Neural cell (in vitro differentiated cells): Measurements from ENCODE around the gene COL15A1. TPM values are rescaled to one million over a fixed set of nuclear protein-coding genes. Genes with fewer than 3 reads are reported as not detected.

Experiments
- H2AFZ ChIP-seq: fragments of 200-600, 300-800 bp; sonication (generic), shearing (Covaris generic); 2 replicates; pipeline ENCODE4 v1.6.0; 2014; ENCODE audit warnings: low read depth, mild to moderate bottlenecking, antibody characterized with exemption, low read length, moderate library complexity
- H3F3A ChIP-seq: fragments of 200-600 bp; shearing (Covaris generic); 2 replicates; pipeline ENCODE4 v1.6.1; 2016; ENCODE audit warnings: mild to moderate bottlenecking, moderate library complexity, mixed read lengths, antibody characterized with exemption, low read length; ENCODE audit not compliant: insufficient read depth, poor library complexity, severe bottlenecking
- H3K27ac ChIP-seq: fragments of 200-600, 300-800 bp; sonication (generic), shearing (Covaris generic); 2 replicates; pipeline ENCODE4 v1.5.1; 2014; ENCODE audit warnings: mild to moderate bottlenecking, low read length, moderate library complexity
- H3K27me3 ChIP-seq: fragments of 300-800, 200-600 bp; sonication (generic), shearing (Covaris generic); 2 replicates; pipeline ENCODE4 v1.6.0; 2014; ENCODE audit warnings: mild to moderate bottlenecking, low read depth, low read length, moderate library complexity; ENCODE audit not compliant: insufficient read depth
- H3K36me3 ChIP-seq: fragments of 300-800, 200-600 bp; sonication (generic), shearing (Covaris generic); 2 replicates; pipeline ENCODE4 v1.5.1; 2014; ENCODE audit warnings: mild to moderate bottlenecking, antibody characterized with exemption, low read length, moderate library complexity; ENCODE audit not compliant: insufficient read depth
- H3K4me2 ChIP-seq: fragments of 300-800, 200-600 bp; sonication (generic), shearing (Covaris generic); 2 replicates; pipeline ENCODE4 v1.6.0; 2014; ENCODE audit warnings: mild to moderate bottlenecking, low read length
- H3K4me3 ChIP-seq: fragments of 300-800, 200-600 bp; sonication (generic), shearing (Covaris generic); 2 replicates; pipeline ENCODE4 v1.5.1; 2014; ENCODE audit warnings: mild to moderate bottlenecking, low read length, moderate library complexity
- H3K79me2 ChIP-seq: fragments of 200-600 bp; shearing (Covaris generic); replicated peaks from 2 replicates; pipeline ENCODE4 v1.6.0; 2014; ENCODE audit warnings: mild to moderate bottlenecking, low read length, moderate library complexity; ENCODE audit not compliant: insufficient read depth
- H3K9ac ChIP-seq: fragments of 300-800, 200-600 bp; sonication (generic), shearing (Covaris generic); 2 replicates; pipeline ENCODE4 v1.6.1; 2016; ENCODE audit warnings: mild to moderate bottlenecking, low read length, mixed read lengths
- H3K9me2 ChIP-seq: fragments of 200-600 bp; shearing (Covaris generic); 2 replicates; pipeline ENCODE4 v1.6.1; 2016; ENCODE audit warnings: mild to moderate bottlenecking, low read length, mixed read lengths; ENCODE audit not compliant: insufficient read depth
- H3K9me3 ChIP-seq: fragments of 200-600, 300-800 bp; sonication (generic), shearing (Covaris generic); 2 replicates; pipeline ENCODE4 v1.6.1; 2016; ENCODE audit warnings: mild to moderate bottlenecking, mixed run types, low read length, moderate library complexity, mixed read lengths
- H4K20me1 ChIP-seq: fragments of 200-600 bp; shearing (Covaris generic); 2 replicates; pipeline ENCODE4 v1.6.1; 2016; ENCODE audit warnings: mild to moderate bottlenecking, mixed run types; ENCODE audit not compliant: insufficient read depth
- CTCF ChIP-seq: fragments of 450-650 bp; IDR thresholded peaks from 2 replicates; pipeline ENCODE4 v1.5.1; 2014; ENCODE audit warnings: antibody characterized with exemption, mild to moderate bottlenecking, moderate library complexity; ENCODE audit not compliant: poor library complexity, severe bottlenecking
- EP300 ChIP-seq: fragments of 450-650 bp; conservative IDR thresholded peaks from 2 replicates; pipeline ENCODE4 v1.6.1; 2014; ENCODE audit warnings: antibody characterized with exemption, mild to moderate bottlenecking, moderate library complexity; ENCODE audit not compliant: poor library complexity, severe bottlenecking
- EZH2 ChIP-seq: fragments of 200-600, 300-800 bp; shearing (Covaris generic), sonication (generic); IDR thresholded peaks from 2 replicates; pipeline ENCODE4 v1.6.1; 2014; ENCODE audit warnings: antibody characterized with exemption, low read length, borderline replicate concordance, mild to moderate bottlenecking; ENCODE audit not compliant: insufficient read depth, poor library complexity, severe bottlenecking
- MXI1 ChIP-seq: fragments of 450-650 bp; conservative IDR thresholded peaks from 2 replicates; pipeline ENCODE4 v1.6.1; 2014; ENCODE audit warnings: antibody characterized with exemption, mild to moderate bottlenecking; ENCODE audit not compliant: poor library complexity, severe bottlenecking
- POLR2AphosphoS5 ChIP-seq: IDR thresholded peaks from 2 replicates; pipeline ENCODE4 v1.6.1; 2012
- RAD21 ChIP-seq: fragments of 450-650 bp; conservative IDR thresholded peaks from 2 replicates; pipeline ENCODE4 v1.6.1; 2014; ENCODE audit warnings: antibody characterized with exemption, mild to moderate bottlenecking, moderate library complexity
- REST ChIP-seq: IDR thresholded peaks from 2 replicates; pipeline ENCODE4 v1.6.1; 2012; ENCODE audit warnings: borderline replicate concordance
- SMC3 ChIP-seq: fragments of 450-650 bp; conservative IDR thresholded peaks from 2 replicates; pipeline ENCODE4 v1.6.1; 2014; ENCODE audit warnings: antibody characterized with exemption, mild to moderate bottlenecking, moderate library complexity; ENCODE audit not compliant: poor library complexity
- TAF1 ChIP-seq: IDR thresholded peaks from 2 replicates; pipeline ENCODE4 v1.6.1; 2012; ENCODE audit warnings: low read depth
- polyA plus RNA-seq: library from polyadenylated mRNA; depleted of rRNA; stranded (reverse); fragments of >200 nt; gene quantifications from 2 replicates; pipeline ENCODE4 v1.2.3, GENCODE V29; 2014

Gene COL15A1
- polyA plus RNA-seq, 1 donor from 2014 or later, result 2.8 TPM

- no peak overlapping the region for H2AFZ ChIP-seq
- H3K27ac ChIP-seq, result no peak overlapping the region
- H3K79me2 ChIP-seq, result no peaks in the 10 kb centered on the region
- no peaks in the 10 kb centered on the region for H3F3A ChIP-seq
- no peaks in the 10 kb centered on the region for H3K9me3 ChIP-seq
- H3K27me3 ChIP-seq, result no peaks in the 10 kb centered on the region
- no peak overlapping the region for H3K9ac ChIP-seq
- H3K9me2 ChIP-seq, result no peaks in the 10 kb centered on the region
- no peaks in the 10 kb centered on the region for H3K36me3 ChIP-seq
- no peak overlapping the region for H3K4me2 ChIP-seq
- no peaks in the 10 kb centered on the region for H4K20me1 ChIP-seq
- TF ChIP-seq CTCF (no peak), RAD21 (no peak), MXI1 (no peak), SMC3 (no peak), EZH2 (no peak), REST (no peak)
- H3K4me3 ChIP-seq, result no peak overlapping the region
Observed at GRCh38 chr9:98973576-98973975, 29.9 kb downstream of the COL15A1 start.

GRCh38 chr9:98974106-98974505, 30.4 kb downstream of the COL15A1 start:
- Histone ChIP-seq H3K9me3 (no peaks in the 10 kb centered on the region), H3F3A (no peaks in the 10 kb centered on the region), H3K27ac (no peak overlapping the region), H3K9me2 (no peaks in the 10 kb centered on the region), H4K20me1 (no peaks in the 10 kb centered on the region), H3K4me3 (no peak overlapping the region), H3K36me3 (no peaks in the 10 kb centered on the region), H3K79me2 (no peaks in the 10 kb centered on the region), H3K4me2 (no peak overlapping the region), H2AFZ (no peak overlapping the region), H3K9ac (no peak overlapping the region), H3K27me3 (no peaks in the 10 kb centered on the region)
- TF ChIP-seq POLR2AphosphoS5 (no peak), RAD21 (no peak), MXI1 (no peak), CTCF (no peak), EP300 (no peak), EZH2 (no peak), REST (no peak), TAF1 (no peak), SMC3 (no peak)
